ENCODE results near the gene CDK16. TPM values are rescaled to one million over a fixed set of nuclear protein-coding genes. Genes with fewer than 3 reads are reported as not detected.

CDK16 gene
- total and polyA plus RNA-seq, 10 donors = 18.4 to 75.3 (median 55.7) TPM

GRCh38 chrX:47172971-47173792 is 45.3 kb upstream of the CDK16 start:
- DNase-seq = peak; percentile 61
- H3K27ac ChIP-seq = no peak overlapping the region
- H3K27me3 ChIP-seq (replicated peaks in 1 of 7) = peaks cover 0 to 14% (median 0%) of the 10 kb centered on the region in 7 donors
- 78 to 92% (median 87%) methylated on average over 9 to 18 of the region's 18 CpGs for WGBS, 5 donors
- peaks cover 0 to 100% (median 72%) of the 10 kb centered on the region in 6 donors for H3K36me3 ChIP-seq
- no peak overlapping the region for H3K4me3 ChIP-seq
- H3K9me3 ChIP-seq = no peaks in the 10 kb centered on the region
- intact Hi-C loops (cut with DNase I; ENCODE audit: low total_unique reads) = no loop called here
- no peaks in the 10 kb centered on the region for H3K4me1 ChIP-seq
- no peak for TF ChIP-seq POLR2AphosphoS5 (IDR thresholded peaks at IDR 0.05)
- TF ChIP-seq CTCF (IDR thresholded peaks at IDR 0.05 in 8 of 11, conservative IDR thresholded peaks at IDR 0.05 in 3 of 11) = no peak
- no peak for TF ChIP-seq POLR2A (IDR thresholded peaks at IDR 0.05)

GRCh38 chrX:47174376-47174775 is 44.1 kb upstream of the CDK16 start:
- H3K36me3 ChIP-seq = peaks cover 0 to 100% (median 79%) of the 10 kb centered on the region in 6 donors
- TF ChIP-seq POLR2AphosphoS5 (IDR thresholded peaks at IDR 0.05) (no peak), POLR2A (IDR thresholded peaks at IDR 0.05) (no peak), CTCF (IDR thresholded peaks at IDR 0.05 in 8 of 11, conservative IDR thresholded peaks at IDR 0.05 in 3 of 11) (no peak)

GRCh38 chrX:47174846-47175587 is 43.5 kb upstream of the CDK16 start:
- intact Hi-C loops (cut with DNase I; ENCODE audit: low total_unique reads) = no loop called here
- TF ChIP-seq POLR2AphosphoS5 (IDR thresholded peaks at IDR 0.05) = no peak
- TF ChIP-seq POLR2A (IDR thresholded peaks at IDR 0.05) = no peak
- TF ChIP-seq CTCF (IDR thresholded peaks at IDR 0.05 in 8 of 11, conservative IDR thresholded peaks at IDR 0.05 in 3 of 11) = no peak
- Histone ChIP-seq H3K4me1 (no peaks in the 10 kb centered on the region), H3K4me3 (no peak overlapping the region), H3K36me3 (peaks cover 0 to 100% (median 79%) of the 10 kb centered on the region in 6 donors), H3K27ac (no peak overlapping the region), H3K27me3 (replicated peaks in 1 of 7) (peaks cover 0 to 21% (median 0%) of the 10 kb centered on the region in 7 donors), H3K9me3 (no peaks in the 10 kb centered on the region)
- DNase-seq = peak; percentile 54
- WGBS, 5 donors = 81 to 94% (median 88%) methylated on average over 19 to 23 of the region's 23 CpGs

More at GRCh38 chrX:47174376-47174775, 44.1 kb upstream of the CDK16 start:
- Histone ChIP-seq H3K4me3 (no peak overlapping the region), H3K27ac (no peak overlapping the region), H3K9me3 (no peaks in the 10 kb centered on the region), H3K27me3 (replicated peaks in 1 of 7) (peaks cover 0 to 21% (median 0%) of the 10 kb centered on the region in 7 donors), H3K4me1 (no peaks in the 10 kb centered on the region)
- intact Hi-C loops (cut with DNase I; ENCODE audit: low total_unique reads) = no loop called here
- WGBS, 5 donors = 75 to 95% (median 87%) methylated on average over 7 to 12 of the region's 12 CpGs
- no peak for DNase-seq

GRCh38 chrX:47175588-47175980 is 42.9 kb upstream of the CDK16 start:
- no peak for TF ChIP-seq CTCF (IDR thresholded peaks at IDR 0.05 in 8 of 11, conservative IDR thresholded peaks at IDR 0.05 in 3 of 11)
- no peak for TF ChIP-seq POLR2AphosphoS5 (IDR thresholded peaks at IDR 0.05)
- no peak for TF ChIP-seq POLR2A (IDR thresholded peaks at IDR 0.05)
- peak; percentile 64 for DNase-seq
- Histone ChIP-seq H3K27ac (no peak overlapping the region), H3K36me3 (peaks cover 0 to 100% (median 78%) of the 10 kb centered on the region in 6 donors), H3K4me3 (no peak overlapping the region), H3K4me1 (no peaks in the 10 kb centered on the region), H3K27me3 (replicated peaks in 1 of 7) (peaks cover 0 to 21% (median 0%) of the 10 kb centered on the region in 7 donors), H3K9me3 (no peaks in the 10 kb centered on the region)
- intact Hi-C loops (cut with DNase I; ENCODE audit: low total_unique reads) = no loop called here
- 83 to 97% (median 91%) methylated on average over 7 to 12 of the region's 12 CpGs for WGBS, 5 donors
